Measurements from ENCODE around the gene SIDT1.

Gene SIDT1

DNA sequence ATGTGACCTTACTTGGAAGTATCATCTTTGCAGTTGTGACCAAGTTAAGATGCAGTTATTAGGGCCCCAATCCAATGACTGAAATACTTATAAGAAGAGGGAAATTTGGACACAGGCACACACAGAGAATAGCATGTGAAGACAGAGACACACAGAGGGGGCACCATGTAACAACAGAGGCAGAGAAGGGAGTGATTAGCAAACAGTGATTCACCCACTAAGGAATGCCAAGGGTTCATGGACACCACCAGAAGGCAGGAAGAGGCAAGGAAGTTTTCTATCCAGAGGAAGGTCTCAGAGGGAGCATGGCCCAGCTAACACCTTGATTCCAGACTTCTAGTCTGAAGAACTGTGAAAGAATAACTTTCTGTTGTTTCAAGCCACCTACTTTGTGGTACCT, 25.0 kb downstream of the SIDT1 start:
- DNase-seq = no peak
- Histone ChIP-seq H3K27me3 (no peaks in the 10 kb centered on the region), H3K36me3 (no peaks in the 10 kb centered on the region), H3K4me1 (no peaks in the 10 kb centered on the region), H3K9me3 (no peaks in the 10 kb centered on the region), H3K4me3 (ENCODE audit: low read depth, low read length) (no peak overlapping the region)
- TF ChIP-seq, protein P1, sequence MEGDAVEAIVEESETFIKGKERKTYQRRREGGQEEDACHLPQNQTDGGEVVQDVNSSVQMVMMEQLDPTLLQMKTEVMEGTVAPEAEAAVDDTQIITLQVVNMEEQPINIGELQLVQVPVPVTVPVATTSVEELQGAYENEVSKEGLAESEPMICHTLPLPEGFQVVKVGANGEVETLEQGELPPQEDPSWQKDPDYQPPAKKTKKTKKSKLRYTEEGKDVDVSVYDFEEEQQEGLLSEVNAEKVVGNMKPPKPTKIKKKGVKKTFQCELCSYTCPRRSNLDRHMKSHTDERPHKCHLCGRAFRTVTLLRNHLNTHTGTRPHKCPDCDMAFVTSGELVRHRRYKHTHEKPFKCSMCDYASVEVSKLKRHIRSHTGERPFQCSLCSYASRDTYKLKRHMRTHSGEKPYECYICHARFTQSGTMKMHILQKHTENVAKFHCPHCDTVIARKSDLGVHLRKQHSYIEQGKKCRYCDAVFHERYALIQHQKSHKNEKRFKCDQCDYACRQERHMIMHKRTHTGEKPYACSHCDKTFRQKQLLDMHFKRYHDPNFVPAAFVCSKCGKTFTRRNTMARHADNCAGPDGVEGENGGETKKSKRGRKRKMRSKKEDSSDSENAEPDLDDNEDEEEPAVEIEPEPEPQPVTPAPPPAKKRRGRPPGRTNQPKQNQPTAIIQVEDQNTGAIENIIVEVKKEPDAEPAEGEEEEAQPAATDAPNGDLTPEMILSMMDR (IDR thresholded peaks at IDR 0.05; ENCODE audit: low read depth, low read length) = no peak

DNA sequence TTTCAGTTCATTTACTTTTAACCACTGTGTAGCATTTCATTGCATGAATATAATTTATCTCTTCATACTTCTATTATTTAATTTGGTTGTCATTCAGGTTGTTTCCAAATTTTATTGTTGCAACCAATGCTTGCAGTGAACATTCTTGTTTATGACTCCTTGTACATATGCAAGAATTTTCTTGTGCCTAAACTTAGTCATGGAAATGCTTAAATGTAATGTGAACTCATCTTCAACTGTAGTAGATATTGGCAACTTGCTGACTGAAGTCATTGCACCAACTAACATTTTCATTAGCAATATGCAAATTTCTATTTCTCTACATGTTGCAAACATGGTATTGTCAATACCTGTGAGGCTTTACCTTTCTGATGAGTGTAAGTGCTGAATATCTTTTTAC, 26.7 kb downstream of the SIDT1 start:
- Histone ChIP-seq H3K27me3 (no peaks in the 10 kb centered on the region), H3K9me3 (no peaks in the 10 kb centered on the region), H3K4me3 (ENCODE audit: low read depth, low read length) (no peak overlapping the region), H3K36me3 (no peaks in the 10 kb centered on the region), H3K4me1 (no peaks in the 10 kb centered on the region)
- DNase-seq = no peak
- TF ChIP-seq, protein P1 (IDR thresholded peaks at IDR 0.05; ENCODE audit: low read depth, low read length) = no peak

DNA sequence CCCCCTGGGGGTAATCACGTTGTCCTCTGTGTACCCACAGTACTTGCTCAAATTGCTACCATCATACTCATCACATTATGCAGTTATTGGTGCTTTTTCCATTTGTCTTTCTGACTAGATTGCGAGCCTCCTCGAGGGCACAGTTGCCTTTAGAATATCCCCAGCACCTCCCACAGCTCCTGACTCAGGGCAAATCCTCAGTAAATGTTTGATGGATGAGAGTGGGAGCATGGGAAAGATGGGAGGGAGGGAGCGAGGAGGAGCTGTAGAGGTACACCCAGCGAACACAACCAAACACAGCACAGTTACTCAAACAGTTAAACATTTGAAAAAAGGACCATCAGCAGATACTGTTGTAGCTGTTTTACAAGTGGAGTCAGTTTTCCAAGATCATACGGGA, 27.9 kb downstream of the SIDT1 start:
- no peaks in the 10 kb centered on the region for H3K27me3 ChIP-seq
- H3K4me3 ChIP-seq (ENCODE audit: low read depth, low read length) = no peak overlapping the region
- H3K4me1 ChIP-seq = no peaks in the 10 kb centered on the region
- no peaks in the 10 kb centered on the region for H3K9me3 ChIP-seq
- no peak for DNase-seq
- TF ChIP-seq, protein P1 (IDR thresholded peaks at IDR 0.05; ENCODE audit: low read depth, low read length) = no peak
- H3K36me3 ChIP-seq = no peaks in the 10 kb centered on the region

DNA sequence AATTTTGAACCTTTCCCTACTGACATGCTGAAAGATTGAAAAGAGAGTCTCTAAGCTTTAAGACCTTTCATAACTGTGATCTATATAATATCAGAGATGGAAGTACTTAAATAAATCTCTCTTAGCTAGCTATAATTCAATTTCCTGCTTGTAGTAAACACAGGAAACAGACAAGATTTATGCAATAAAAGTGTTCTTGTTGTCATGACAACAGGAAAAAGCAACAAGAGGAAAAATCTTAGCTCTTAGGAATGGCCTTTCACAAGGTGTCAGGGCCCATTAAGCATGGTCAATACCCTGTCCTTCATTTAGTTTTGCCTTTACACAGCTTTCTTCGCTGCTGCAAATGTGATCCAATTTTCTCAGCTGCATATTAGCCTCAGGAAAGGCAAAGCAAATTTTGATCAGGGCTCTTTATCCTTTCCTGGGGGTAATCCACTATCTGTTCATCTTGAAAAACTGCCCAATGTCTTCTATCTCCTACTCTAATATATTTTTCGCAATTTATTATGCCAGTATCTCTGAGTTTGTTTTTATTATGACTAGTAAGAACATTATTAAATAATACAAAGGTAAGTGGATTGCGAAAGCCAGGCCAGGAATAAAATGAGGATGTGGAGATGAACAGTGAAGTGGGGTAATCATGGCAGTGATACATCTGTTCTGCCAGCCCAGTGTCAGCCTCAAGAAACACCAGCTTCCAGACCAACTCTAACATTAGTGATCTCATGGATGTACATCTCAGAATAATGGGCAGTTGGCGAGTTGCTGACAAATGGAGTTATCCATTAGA, 28.7 kb downstream of the SIDT1 start:
- H3K9me3 ChIP-seq = no peaks in the 10 kb centered on the region
- TF ChIP-seq, protein P1 (IDR thresholded peaks at IDR 0.05; ENCODE audit: low read depth, low read length) = no peak
- no peak for DNase-seq
- no peaks in the 10 kb centered on the region for H3K36me3 ChIP-seq
- H3K4me1 ChIP-seq = no peaks in the 10 kb centered on the region
- H3K27me3 ChIP-seq = no peaks in the 10 kb centered on the region
- H3K4me3 ChIP-seq (ENCODE audit: low read depth, low read length) = no peak overlapping the region

DNA sequence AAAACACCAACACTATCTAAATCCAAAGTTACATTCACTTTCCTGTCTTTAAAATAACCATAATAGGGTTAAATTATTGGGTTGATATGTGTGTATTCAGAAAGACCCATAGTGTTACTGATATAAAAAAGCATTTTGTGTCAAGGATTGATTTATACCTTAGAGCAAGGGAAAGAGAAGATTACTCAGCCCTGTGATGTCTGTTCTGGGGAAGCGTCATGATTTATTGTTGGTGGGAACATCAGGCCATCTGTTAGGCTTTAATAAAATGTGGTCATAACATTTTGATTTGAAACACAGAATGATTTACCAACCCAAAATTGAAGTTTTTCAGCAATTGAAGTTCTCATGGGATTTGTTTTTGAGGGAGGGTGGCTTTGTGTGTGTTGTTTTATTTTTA, 33.2 kb downstream of the SIDT1 start:
- Histone ChIP-seq H3K36me3 (no peaks in the 10 kb centered on the region), H3K4me1 (no peaks in the 10 kb centered on the region), H3K4me3 (ENCODE audit: low read depth, low read length) (no peak overlapping the region), H3K27me3 (no peaks in the 10 kb centered on the region), H3K9me3 (no peaks in the 10 kb centered on the region)
- TF ChIP-seq, protein P1 (IDR thresholded peaks at IDR 0.05; ENCODE audit: low read depth, low read length) = no peak
- no peak for DNase-seq

DNA sequence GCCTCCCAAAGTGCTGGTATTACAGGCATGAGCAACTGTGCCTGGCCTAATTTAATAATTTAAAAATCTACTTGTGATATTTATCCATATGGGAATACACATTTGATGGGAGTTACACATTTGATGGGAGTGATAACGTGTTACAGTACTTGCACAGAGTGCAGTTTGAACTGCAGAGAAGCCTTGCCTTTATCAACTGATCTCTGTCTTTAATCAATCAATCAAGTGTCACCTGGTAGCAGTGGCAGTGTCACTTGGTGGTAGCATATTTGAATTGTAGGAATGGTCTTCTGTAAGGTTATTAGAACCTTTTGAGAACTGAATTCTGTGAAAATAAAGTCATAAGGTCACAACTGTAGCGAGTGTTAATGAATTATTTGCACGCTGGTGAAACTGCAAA, 37.8 kb downstream of the SIDT1 start:
- DNase-seq = no peak
- Histone ChIP-seq H3K27me3 (peaks cover 5% of the 10 kb centered on the region), H3K4me1 (no peaks in the 10 kb centered on the region), H3K36me3 (no peaks in the 10 kb centered on the region), H3K4me3 (ENCODE audit: low read depth, low read length) (no peak overlapping the region), H3K9me3 (no peaks in the 10 kb centered on the region)
- TF ChIP-seq, protein P1 (IDR thresholded peaks at IDR 0.05; ENCODE audit: low read depth, low read length) = no peak

Data from BE2C (cell line).